ENCODE measurements around the gene TRMT11.

GRCh38 chr6:126075335-126076071 lies 89.2 kb downstream of the TRMT11 start:
- TF ChIP-seq, protein P1, sequence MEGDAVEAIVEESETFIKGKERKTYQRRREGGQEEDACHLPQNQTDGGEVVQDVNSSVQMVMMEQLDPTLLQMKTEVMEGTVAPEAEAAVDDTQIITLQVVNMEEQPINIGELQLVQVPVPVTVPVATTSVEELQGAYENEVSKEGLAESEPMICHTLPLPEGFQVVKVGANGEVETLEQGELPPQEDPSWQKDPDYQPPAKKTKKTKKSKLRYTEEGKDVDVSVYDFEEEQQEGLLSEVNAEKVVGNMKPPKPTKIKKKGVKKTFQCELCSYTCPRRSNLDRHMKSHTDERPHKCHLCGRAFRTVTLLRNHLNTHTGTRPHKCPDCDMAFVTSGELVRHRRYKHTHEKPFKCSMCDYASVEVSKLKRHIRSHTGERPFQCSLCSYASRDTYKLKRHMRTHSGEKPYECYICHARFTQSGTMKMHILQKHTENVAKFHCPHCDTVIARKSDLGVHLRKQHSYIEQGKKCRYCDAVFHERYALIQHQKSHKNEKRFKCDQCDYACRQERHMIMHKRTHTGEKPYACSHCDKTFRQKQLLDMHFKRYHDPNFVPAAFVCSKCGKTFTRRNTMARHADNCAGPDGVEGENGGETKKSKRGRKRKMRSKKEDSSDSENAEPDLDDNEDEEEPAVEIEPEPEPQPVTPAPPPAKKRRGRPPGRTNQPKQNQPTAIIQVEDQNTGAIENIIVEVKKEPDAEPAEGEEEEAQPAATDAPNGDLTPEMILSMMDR (IDR thresholded peaks at IDR 0.05; ENCODE audit: low read length): no peak
- TF ChIP-seq EZH2 (IDR thresholded peaks at IDR 0.05; ENCODE audit: borderline replicate concordance, low read length): no peak
